ENCODE data around the gene MIER2. TPM values are rescaled to one million over a fixed set of nuclear protein-coding genes. Genes with fewer than 3 reads are reported as not detected.

Gene MIER2
- polyA plus RNA-seq, 1 donor from 2014 or later, result 16.0 TPM

DNA sequence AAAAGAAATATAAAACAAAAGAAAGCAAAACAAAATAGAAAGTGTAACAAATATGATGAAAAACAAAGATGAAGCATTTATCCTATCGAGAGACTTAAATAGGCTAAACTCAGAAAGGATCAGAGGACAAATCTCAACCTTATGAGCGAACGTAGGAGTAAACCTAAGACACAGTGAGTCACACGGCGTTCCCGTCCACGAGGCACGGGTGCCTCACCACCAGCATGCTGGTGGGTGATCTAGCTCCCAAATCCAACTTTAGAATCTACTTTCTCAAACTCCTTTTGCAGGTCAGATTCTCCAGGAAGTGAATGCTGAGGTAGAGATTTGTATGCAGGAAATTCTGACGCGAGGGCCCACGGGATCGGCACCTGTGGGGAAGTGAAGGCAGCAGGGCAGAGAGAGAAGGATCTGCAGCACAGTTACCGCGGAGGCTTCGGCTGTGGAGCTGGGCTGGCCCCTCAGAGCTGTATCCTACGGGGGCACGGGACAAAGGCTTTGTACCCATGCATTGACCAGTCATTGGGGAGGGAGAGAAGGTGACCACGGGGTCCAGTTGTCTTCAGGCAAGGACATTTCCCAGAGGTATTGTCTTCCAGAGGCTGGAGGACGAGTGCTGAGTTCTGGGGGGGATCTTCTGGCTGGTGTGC lies 7.5 kb upstream of the MIER2 start:
- Histone ChIP-seq H3K36me3 (ENCODE audit: insufficient read depth, low read length) (no peaks in the 10 kb centered on the region), H3K27ac (ENCODE audit: low read length) (no peak overlapping the region), H3K4me3 (ENCODE audit: low read length) (no peak overlapping the region), H2AFZ (ENCODE audit: low read depth, low read length) (no peak overlapping the region), H3K9ac (ENCODE audit: low read length) (no peak overlapping the region), H3K9me2 (ENCODE audit: insufficient read depth, low read length) (no peaks in the 10 kb centered on the region), H3K9me3 (ENCODE audit: low read length) (peaks cover 3% of the 10 kb centered on the region), H3K79me2 (replicated peaks; ENCODE audit: insufficient read depth, low read length) (no peaks in the 10 kb centered on the region), H4K20me1 (ENCODE audit: insufficient read depth) (no peaks in the 10 kb centered on the region), H3K27me3 (ENCODE audit: insufficient read depth, low read depth, low read length) (no peaks in the 10 kb centered on the region), H3K4me2 (ENCODE audit: low read length) (no peak overlapping the region), H3F3A (ENCODE audit: insufficient read depth, low read length, poor library complexity, severe bottlenecking) (no peaks in the 10 kb centered on the region)
- no peak for TF ChIP-seq SMC3 (conservative IDR thresholded peaks at IDR 0.05; ENCODE audit: poor library complexity)
- no peak for TF ChIP-seq EZH2 (IDR thresholded peaks at IDR 0.05; ENCODE audit: borderline replicate concordance, insufficient read depth, low read length, poor library complexity, severe bottlenecking)
- no peak for TF ChIP-seq POLR2AphosphoS5 (IDR thresholded peaks at IDR 0.05)
- TF ChIP-seq RAD21 (conservative IDR thresholded peaks at IDR 0.05), result no peak
- TF ChIP-seq MXI1 (conservative IDR thresholded peaks at IDR 0.05; ENCODE audit: poor library complexity, severe bottlenecking), result no peak
- no peak for TF ChIP-seq TAF1 (IDR thresholded peaks at IDR 0.05; ENCODE audit: low read depth)
- TF ChIP-seq EP300 (conservative IDR thresholded peaks at IDR 0.05; ENCODE audit: poor library complexity, severe bottlenecking), result no peak
- TF ChIP-seq, protein P1, sequence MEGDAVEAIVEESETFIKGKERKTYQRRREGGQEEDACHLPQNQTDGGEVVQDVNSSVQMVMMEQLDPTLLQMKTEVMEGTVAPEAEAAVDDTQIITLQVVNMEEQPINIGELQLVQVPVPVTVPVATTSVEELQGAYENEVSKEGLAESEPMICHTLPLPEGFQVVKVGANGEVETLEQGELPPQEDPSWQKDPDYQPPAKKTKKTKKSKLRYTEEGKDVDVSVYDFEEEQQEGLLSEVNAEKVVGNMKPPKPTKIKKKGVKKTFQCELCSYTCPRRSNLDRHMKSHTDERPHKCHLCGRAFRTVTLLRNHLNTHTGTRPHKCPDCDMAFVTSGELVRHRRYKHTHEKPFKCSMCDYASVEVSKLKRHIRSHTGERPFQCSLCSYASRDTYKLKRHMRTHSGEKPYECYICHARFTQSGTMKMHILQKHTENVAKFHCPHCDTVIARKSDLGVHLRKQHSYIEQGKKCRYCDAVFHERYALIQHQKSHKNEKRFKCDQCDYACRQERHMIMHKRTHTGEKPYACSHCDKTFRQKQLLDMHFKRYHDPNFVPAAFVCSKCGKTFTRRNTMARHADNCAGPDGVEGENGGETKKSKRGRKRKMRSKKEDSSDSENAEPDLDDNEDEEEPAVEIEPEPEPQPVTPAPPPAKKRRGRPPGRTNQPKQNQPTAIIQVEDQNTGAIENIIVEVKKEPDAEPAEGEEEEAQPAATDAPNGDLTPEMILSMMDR (IDR thresholded peaks at IDR 0.05; ENCODE audit: poor library complexity, severe bottlenecking), result no peak
- TF ChIP-seq, protein P2, sequence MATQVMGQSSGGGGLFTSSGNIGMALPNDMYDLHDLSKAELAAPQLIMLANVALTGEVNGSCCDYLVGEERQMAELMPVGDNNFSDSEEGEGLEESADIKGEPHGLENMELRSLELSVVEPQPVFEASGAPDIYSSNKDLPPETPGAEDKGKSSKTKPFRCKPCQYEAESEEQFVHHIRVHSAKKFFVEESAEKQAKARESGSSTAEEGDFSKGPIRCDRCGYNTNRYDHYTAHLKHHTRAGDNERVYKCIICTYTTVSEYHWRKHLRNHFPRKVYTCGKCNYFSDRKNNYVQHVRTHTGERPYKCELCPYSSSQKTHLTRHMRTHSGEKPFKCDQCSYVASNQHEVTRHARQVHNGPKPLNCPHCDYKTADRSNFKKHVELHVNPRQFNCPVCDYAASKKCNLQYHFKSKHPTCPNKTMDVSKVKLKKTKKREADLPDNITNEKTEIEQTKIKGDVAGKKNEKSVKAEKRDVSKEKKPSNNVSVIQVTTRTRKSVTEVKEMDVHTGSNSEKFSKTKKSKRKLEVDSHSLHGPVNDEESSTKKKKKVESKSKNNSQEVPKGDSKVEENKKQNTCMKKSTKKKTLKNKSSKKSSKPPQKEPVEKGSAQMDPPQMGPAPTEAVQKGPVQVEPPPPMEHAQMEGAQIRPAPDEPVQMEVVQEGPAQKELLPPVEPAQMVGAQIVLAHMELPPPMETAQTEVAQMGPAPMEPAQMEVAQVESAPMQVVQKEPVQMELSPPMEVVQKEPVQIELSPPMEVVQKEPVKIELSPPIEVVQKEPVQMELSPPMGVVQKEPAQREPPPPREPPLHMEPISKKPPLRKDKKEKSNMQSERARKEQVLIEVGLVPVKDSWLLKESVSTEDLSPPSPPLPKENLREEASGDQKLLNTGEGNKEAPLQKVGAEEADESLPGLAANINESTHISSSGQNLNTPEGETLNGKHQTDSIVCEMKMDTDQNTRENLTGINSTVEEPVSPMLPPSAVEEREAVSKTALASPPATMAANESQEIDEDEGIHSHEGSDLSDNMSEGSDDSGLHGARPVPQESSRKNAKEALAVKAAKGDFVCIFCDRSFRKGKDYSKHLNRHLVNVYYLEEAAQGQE (IDR thresholded peaks at IDR 0.05; ENCODE audit: borderline replicate concordance), result no peak

DNA sequence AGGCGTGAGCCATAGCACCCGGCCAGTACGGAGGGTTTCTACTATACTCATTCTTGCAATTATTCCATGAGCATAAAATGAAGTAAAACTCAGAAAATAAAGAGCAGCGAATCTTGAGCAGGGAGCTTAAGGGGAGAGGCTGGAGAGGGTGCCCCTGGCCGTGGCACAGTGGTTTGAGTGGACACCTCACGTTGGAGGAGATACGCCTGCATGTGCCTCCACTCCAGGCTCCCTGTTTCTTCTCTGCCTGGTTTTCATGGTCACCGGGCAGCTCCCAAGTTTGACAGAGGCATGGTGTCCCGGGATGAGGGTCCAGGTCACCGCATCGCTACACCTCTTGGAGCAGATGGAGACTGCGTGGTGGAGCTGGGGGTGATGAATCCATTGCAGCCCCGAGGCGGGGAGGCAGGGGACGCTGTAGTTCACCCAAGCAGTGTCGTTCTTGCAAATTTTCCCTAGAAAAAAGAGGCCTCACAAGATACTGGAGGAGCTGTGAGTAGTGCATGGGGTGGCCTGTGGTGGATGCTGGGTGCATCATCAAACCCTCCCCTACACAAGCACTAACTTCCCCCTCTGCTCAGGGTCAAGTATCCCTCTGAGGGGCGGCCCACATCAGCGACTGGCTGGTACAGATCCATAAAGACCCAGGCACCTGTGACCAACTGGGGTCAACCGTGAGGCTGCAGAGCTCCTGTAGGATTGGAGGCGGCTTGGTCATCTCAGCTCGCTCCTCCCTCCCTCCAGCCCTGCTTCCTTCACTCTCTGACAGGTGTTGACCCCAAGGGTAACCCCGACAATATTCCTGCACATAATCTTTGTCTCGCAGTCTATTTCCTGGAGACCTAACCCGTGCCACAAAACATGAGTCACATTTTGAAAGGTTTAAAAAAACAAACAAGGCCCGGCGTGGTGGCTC lies 3.6 kb upstream of the MIER2 start:
- Histone ChIP-seq H3K27me3 (ENCODE audit: insufficient read depth, low read depth, low read length) (no peaks in the 10 kb centered on the region), H3K4me2 (ENCODE audit: low read length) (no peak overlapping the region), H3K36me3 (ENCODE audit: insufficient read depth, low read length) (no peaks in the 10 kb centered on the region), H3K79me2 (replicated peaks; ENCODE audit: insufficient read depth, low read length) (peaks cover 10% of the 10 kb centered on the region), H3K9me2 (ENCODE audit: insufficient read depth, low read length) (no peaks in the 10 kb centered on the region), H3K4me3 (ENCODE audit: low read length) (no peak overlapping the region), H3K9ac (ENCODE audit: low read length) (no peak overlapping the region), H3K9me3 (ENCODE audit: low read length) (no peaks in the 10 kb centered on the region), H4K20me1 (ENCODE audit: insufficient read depth) (no peaks in the 10 kb centered on the region), H3K27ac (ENCODE audit: low read length) (no peak overlapping the region), H3F3A (ENCODE audit: insufficient read depth, low read length, poor library complexity, severe bottlenecking) (no peaks in the 10 kb centered on the region), H2AFZ (ENCODE audit: low read depth, low read length) (no peak overlapping the region)
- TF ChIP-seq TAF1 (IDR thresholded peaks at IDR 0.05; ENCODE audit: low read depth) (no peak), EP300 (conservative IDR thresholded peaks at IDR 0.05; ENCODE audit: poor library complexity, severe bottlenecking) (no peak), POLR2AphosphoS5 (IDR thresholded peaks at IDR 0.05) (no peak), MXI1 (conservative IDR thresholded peaks at IDR 0.05; ENCODE audit: poor library complexity, severe bottlenecking) (no peak), RAD21 (conservative IDR thresholded peaks at IDR 0.05) (no peak), SMC3 (conservative IDR thresholded peaks at IDR 0.05; ENCODE audit: poor library complexity) (no peak), EZH2 (IDR thresholded peaks at IDR 0.05; ENCODE audit: borderline replicate concordance, insufficient read depth, low read length, poor library complexity, severe bottlenecking) (no peak)
- TF ChIP-seq, protein P2 (IDR thresholded peaks at IDR 0.05; ENCODE audit: borderline replicate concordance), result no peak
- TF ChIP-seq, protein P1 (IDR thresholded peaks at IDR 0.05; ENCODE audit: poor library complexity, severe bottlenecking), result no peak

Measured in neural cell (in vitro differentiated cells).